GM18868 (cell line): ENCODE measurements around the gene KRTAP20-2.

Source experiments
- ATAC-seq: cut with Tn5 transposase; IDR thresholded peaks from one replicate; pipeline ENCODE4 v1.9.1; 2021; ENCODE audit warnings: mild to moderate bottlenecking, moderate library complexity; ENCODE audit not compliant: unreplicated experiment

KRTAP20-2 gene

DNA sequence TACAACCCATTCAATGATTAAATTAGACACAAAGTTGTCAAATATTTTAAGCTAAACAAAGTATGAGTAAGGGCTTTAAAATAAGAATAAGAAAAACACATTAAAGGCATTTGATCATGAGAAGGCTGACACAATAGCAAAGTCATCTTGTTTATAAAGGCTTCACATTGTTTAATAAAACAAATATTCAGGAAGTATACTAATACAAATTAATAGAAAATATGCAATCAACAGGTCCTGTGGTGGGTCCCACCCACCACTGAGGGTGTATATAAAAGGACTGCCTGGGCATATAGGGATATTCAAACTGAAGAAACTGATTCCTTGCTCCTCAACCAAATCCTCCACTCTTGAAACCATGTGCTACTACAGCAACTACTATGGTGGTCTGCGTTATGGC is at the start of gene KRTAP20-2:
Gene KRTAP20-2 (plus strand): TSS at position 301 of the 400 bp plus-strand sequence. CDS start 58 bp downstream, at position 359.
- no peak for ATAC-seq

DNA sequence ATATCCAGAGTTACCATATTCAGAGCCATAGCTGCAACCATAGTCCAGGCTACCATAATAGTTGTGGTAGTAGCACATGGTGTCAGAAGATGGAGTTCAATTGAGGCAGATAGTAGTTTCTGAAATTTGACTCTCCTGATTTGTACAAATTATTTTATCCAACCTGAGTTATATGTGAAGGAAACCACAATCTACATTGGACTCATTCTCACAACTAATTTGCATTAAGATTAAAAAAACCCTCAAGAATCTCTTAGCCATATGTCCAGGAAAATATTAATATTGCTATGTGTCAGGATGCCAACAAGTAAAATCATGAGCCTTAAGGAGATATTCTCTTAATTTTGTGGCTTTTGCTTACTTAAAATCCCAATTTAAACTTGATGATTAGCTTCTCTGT is 44.7 kb upstream of the KRTAP20-2 start, which contains the start of gene KRTAP22-2:
Gene KRTAP22-2 (minus strand): TSS at position 101 of the 400 bp plus-strand sequence.
- no peak for ATAC-seq

DNA sequence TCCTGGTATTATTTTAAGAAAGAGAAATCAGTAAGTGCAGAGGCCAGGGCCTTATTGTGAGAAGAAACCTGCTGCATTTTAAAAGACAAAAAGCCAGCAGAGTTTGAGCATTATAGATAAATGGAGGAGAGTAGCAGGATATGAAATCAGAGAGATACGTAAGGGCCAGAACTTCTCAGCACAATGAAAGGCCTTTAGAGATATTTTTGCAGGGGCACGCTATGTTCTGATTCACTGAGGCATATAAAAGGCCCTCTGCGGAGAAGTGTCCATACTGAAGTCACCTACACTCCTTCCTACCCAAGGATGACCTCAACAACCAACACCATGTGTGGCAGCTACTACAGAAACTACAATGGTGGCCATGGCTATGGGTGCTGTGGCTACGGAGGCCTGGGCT is 42.9 kb upstream of the KRTAP20-2 start, which contains the start of gene KRTAP6-3:
Gene KRTAP6-3 (plus strand): TSS at position 301 of the 400 bp plus-strand sequence. CDS start 6 bp downstream, at position 307.
- ATAC-seq = no peak

DNA sequence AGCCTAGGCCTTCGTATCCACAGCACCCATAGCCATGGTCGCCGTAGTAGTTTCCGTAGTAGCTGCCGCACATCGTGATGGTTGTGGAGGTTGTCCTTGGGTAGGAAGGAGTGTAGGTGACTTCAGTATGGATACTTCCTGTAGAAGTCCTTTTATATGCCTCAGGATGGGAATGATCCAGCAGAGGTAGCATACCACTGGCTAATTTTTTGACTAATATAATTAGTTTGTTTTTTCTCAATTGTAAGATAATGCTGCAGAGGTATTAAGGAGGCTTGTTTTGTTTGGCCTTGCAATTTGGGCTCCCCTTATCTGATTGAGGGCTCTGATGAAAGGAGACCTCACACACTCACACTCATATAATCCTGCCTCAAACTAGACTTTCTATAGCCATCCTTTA is 36.2 kb upstream of the KRTAP20-2 start, which contains the start of gene KRTAP6-2:
Gene KRTAP6-2 (minus strand): TSS at position 101 of the 400 bp plus-strand sequence. CDS start 28 bp downstream, at position 73.
- ATAC-seq = no peak

DNA sequence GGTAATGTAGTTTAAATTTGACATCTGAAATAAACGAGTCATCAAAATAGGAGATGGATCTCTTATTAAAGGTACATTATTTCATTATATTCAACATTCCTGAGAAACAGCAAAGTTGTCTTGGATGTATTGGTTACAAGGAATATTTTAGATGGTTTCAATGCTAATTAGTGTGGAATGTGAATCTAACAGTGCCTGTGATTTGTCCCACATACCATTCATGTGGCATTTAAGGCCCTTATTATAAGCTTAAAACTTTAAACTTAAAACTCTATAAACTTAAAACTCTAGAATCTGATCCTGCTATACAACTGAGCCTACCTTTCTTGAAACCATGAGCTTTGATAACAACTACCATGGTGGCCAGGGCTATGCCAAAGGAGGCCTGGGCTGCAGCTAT is 34.2 kb upstream of the KRTAP20-2 start, which contains the start of gene KRTAP22-1:
Gene KRTAP22-1 (plus strand): TSS at position 301 of the 400 bp plus-strand sequence.
- no peak for ATAC-seq

DNA sequence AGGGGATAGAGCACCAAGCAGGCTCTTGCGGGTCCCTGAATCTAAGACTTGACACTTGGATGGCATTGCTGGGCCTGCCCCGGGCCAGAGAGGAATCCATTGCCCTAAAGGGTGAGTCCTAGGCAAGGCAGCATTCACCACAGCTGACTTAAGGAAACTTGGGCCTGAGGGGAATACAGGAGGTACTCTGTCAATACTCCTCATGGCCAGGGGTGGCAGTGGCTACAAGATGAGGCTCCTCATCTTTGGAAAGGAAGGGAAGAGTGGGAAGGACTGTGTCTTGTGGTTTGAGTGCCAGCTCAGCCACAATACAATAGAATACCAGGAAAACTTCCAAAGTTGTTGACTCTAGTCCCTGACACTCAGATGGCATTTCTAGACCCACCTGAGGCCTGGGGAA is 29.0 kb upstream of the KRTAP20-2 start:
- no peak for ATAC-seq

DNA sequence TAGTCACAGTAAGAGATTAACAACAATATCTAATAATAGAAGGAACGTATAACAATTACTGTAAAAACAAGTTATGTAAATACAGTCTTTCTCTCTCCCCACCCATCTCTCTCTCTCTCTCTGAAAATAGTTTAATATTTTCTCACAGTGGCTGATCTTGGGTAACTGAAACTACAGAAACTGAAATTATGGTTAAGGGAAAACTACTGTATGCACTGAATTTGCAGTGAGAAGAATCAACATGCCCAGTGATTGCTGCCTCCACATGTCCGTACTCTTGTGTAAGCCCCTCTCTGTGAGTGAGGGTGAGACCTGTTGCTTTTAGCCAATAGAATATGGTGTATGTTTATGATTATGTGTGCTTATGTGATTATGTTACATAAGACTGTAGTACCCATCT is 22.9 kb upstream of the KRTAP20-2 start:
- no peak for ATAC-seq

DNA sequence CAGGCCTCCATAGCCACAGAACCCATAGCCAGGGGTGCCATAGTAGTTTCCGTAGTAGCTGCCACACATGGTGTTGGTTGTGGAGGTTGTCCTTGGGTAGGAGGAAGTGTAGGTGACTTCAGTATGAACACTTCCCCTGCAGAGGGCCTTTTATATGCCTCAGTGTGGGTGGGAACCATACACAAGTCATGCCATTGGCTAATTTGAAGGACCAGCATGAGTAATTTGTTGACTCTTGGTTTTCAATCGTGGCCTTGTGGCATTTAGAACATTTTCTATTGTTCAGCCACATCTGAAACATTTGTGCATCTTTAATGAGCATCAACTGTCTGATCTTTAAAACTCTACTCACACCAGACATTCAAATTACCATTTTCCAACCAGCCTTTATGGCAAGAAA is 21.2 kb upstream of the KRTAP20-2 start, which contains the start of gene KRTAP6-1:
Gene KRTAP6-1 (minus strand): TSS at position 95 of the 400 bp plus-strand sequence. CDS start 26 bp downstream, at position 69.
- ATAC-seq = no peak

DNA sequence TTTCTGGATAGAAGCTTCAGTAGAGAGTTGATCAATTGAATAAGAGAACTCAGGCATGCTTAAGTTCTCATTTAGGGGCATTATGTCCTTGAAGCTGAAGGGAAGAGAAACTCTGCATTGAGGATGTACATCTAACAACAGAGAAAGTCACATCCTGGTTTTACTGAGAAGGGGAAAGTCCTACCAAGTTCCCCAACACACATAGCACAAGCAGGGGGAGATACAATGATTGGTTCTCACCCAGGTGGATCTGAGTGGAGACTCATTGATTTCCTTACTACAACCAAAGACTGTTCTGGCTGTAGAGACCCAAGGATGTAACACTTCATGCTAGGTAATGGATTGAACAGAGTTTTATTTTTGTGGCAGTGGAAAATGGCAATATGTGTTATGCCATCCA is 19.8 kb upstream of the KRTAP20-2 start:
- peak; percentile 49 for ATAC-seq

DNA sequence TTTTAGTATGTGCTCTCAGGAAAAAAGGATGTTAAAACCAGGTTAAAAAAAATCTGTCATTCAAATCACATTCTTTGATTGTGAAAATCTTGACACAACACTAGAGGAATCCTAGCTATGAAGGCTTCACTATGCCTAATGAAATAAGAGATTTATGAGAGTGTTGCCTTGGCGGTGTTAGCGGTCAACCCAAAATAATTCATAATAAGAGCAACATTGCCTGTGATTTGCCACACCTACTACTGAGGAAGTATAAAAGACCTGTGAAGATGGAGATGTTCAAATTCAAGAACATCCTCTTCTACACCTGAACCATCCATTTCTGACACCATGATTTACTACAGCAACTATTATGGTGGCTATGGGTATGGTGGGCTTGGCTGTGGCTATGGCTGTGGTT is 18.9 kb upstream of the KRTAP20-2 start, which contains the start of gene KRTAP20-1:
Gene KRTAP20-1 (plus strand): TSS at position 301 of the 400 bp plus-strand sequence. CDS start 30 bp downstream, at position 331.
- ATAC-seq = no peak

DNA sequence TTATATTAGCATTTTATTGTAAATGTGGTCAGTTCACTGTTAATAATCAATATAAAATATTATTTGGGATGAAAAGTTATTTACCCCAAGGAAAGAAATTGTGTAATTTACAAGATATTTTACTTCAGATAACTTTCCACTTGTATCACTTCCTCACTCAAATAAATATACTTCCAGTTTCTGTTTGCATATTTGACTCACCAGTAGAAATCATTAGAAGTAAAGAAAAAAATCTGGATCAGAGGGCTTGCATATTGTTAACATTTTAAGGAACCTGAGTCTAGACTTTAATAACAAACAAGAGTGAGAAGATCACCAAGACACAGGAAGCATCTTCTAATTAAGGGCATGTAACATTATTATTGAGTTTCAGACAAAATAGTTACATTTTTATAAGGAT is 14.9 kb upstream of the KRTAP20-2 start:
- no peak for ATAC-seq

DNA sequence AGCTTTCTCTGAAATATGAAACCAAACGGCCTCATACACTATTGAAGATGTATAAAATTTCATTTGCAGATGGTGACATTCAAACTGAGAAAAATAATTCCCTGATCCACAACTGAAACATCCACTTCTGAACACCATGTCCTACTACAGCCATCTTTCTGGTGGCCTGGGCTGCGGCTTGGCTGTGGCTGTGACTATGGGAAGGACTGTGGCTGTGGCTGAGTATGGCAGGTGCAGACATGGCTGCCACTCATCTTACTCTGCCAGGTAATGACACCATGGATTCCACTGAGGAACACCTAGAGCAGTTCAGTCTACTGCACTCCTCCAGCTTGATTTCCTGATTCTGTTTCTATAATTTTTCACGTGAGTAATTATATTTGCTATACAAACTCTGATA is 14.5 kb upstream of the KRTAP20-2 start, which contains the start of gene KRTAP20-4:
Gene KRTAP20-4 (plus strand): TSS at position 106 of the 400 bp plus-strand sequence.
- ATAC-seq = no peak

DNA sequence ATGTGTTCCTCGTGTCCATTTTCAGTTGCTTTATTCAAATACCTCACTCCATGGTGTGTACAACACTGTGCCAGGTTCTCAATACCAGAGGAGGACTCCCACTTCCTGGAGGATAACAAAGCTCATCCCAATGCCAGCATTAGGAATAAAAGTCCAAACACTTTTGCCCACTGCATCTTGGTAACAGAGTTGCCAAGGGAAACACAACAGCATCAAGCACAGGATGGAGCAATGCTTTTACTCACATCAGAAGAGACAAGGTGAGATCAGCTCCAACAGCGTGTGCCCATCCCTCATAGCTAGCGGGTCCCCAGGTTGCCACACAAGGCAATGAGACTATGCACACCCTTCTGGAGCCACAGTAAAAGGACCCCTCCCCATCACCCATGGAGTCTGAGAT is 11.6 kb upstream of the KRTAP20-2 start:
- ATAC-seq = no peak

DNA sequence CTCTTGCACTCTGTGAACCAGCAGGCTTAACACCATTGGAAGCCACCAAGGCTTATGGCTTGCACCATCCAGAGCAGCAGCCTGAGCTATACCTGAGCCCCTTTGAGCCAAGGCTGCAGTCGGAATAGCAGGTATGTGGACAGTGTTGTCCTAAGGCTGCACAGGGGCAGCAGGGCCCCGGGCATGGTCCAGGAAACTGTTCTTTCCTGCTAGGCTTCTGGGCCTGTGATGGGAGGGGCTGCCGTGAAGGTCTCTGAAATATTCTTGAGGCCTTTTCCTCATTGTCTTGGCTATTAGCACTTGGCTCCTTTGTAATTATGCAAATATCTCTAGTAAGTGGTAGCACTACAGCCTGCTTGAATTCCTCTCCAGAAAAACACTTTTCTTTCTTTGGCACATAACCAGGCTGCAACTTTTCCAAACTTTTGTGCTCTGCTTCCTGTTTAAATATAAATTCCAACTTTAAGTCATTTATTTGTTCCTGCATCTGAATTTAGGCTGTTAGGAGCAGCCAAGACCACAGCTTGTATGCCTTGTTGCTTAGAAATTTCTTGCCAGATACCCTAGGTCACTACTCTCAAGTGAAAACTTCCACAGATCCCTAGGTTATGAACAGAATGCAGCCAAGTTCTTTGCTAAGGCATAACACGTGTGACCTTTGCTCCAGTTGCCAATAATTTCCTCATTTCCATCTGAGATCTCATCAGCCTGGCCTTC is 9.4 kb upstream of the KRTAP20-2 start:
- ATAC-seq = no peak

DNA sequence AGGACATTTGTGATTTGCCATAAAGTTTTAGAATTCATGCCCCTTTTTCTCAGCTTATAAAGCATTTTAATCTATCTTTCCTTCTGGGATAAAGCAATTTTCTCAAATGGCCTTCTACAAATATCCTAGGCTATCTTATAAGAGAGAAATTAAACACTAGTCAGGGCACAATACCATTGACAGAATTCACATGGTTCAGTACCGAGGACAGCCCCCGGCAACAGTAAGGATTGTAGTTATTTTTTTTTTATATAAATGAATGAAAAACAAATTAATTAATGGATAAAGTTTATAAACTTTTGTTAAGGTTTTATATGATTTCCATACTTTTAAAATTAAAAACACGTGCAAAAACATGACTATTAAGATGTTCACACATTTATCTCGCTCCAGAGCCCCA is 6.9 kb upstream of the KRTAP20-2 start:
- ATAC-seq = no peak

DNA sequence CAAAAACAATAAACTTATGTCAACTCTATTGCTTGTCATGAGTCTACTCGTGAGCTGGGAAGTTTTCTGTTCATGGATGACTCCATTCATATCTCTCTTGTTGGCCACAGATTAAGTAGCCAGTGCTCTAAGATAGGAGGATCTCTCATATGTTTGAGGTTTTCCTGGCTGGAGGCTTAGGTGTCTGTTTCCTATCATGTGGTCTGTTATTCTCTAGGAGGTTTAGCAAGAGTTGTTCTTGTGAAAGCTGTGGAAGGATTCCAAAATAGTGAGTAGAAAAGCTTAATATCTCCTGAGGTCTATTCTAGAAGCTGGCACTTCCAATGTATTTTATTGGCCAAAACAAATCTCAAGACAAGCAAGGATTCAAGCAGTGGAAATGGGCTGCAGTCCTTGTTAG is 5.8 kb upstream of the KRTAP20-2 start:
- no peak for ATAC-seq

DNA sequence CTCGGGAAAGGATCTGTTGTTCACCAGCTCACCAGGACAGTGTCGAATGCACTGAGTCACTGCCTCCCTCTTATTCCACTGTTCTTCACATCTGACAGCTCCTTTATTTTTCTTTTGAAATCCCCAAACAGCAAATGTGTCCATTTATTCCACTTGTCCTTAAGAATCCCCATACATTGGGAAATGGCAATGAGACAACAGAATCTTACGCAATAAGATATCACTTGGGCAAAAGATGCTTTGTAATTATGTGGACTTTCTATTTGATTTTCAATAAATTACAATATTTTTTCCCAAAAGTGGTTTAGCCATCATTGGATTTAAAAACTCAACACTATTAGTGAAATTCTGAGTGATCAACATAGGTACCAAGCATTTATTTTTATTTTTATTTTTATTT is 3.7 kb downstream of the KRTAP20-2 start:
- ATAC-seq = no peak

DNA sequence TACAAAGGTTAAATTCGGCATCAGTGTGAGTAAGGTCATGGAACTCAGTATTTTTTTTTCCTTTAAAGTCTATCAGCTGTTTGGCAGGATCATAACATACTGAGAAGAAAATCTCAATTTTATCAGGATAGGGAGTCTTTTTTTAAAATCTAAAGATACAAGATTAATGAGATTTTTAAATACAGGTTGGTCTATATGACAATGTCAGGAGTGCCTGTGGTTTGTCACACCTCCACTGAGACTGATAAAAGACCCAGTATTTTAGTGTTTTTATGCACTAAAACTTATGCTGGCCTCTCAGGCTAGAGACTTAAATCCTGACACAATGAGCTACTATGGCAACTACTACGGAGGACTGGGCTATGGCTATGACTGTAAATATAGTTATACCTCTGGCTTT is 7.6 kb downstream of the KRTAP20-2 start, which contains the start of gene KRTAP20-3:
Gene KRTAP20-3 (plus strand): TSS at position 301 of the 400 bp plus-strand sequence.
- ATAC-seq = no peak

DNA sequence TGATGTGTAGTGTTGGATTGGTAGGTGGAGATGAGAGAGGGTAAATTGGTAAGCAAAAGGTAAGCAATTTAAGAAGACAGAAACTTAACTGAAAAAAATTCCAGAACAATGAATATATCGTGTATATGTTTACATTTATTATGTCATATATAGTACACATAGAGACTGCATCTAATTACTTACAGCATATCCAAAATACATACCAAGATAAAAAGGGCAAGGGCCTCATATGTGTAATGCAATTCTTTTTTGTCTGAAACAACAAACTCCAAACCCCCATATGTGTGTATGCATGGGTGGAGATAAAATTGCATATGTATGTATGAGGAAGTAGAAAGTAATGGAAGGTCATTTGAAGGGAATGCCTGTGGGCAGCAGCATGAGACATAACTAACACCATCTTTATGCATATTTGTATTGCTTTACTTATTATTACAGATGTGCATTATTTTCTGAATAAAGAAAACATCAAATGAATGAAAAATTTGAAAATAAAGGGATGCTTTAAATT is 12.0 kb downstream of the KRTAP20-2 start:
- ATAC-seq = no peak

DNA sequence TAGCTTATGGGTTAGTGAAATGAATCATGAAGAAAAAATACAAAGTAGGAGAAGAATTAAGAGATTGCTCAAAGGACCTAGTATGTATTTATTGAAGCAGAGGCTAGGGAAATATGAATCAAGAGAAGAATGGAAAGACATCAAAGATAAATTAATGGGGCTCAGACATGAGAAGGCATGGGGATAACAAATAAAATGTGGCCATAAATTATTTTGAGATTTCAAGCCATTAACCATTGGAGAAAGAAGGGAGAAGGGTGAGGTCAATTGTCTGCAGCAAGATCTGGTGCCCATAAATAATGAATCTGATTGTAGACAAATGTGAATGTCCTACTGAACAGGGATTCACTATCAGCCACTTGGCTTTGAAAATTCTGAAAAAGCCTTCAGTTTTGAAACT is 17.9 kb downstream of the KRTAP20-2 start:
- no peak for ATAC-seq

DNA sequence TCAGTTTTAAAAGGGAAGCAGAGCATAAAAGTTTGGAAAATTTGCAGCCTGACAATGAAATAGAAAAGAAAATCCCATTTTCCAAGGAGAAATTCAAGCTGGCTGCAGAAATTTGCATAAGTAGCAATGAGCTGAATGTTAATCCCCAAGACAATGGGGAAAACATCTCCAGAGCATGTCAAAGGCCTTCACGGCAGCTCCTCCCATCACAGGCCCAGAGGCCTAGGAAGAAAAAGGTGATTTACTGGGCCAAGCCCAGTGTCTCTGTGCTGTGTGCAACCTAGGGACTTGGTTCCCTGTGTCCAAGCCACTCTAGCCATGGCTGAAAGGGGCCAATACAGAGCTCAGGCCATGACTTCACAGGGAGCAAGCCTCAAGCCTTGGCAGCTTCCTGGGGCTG is 33.8 kb downstream of the KRTAP20-2 start:
- no peak for ATAC-seq
